Measurements from ENCODE around the gene DSN1. TPM values are rescaled to one million over a fixed set of nuclear protein-coding genes. Genes with fewer than 3 reads are reported as not detected.

The DSN1 gene, protein sequence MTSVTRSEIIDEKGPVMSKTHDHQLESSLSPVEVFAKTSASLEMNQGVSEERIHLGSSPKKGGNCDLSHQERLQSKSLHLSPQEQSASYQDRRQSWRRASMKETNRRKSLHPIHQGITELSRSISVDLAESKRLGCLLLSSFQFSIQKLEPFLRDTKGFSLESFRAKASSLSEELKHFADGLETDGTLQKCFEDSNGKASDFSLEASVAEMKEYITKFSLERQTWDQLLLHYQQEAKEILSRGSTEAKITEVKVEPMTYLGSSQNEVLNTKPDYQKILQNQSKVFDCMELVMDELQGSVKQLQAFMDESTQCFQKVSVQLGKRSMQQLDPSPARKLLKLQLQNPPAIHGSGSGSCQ
- 12.1 TPM for total RNA-seq
- polyA plus RNA-seq (ENCODE audit: insufficient read depth in 1 of 8, insufficient read length in 8 of 8, low replicate concordance in 1 of 8) = 10 to 100 TPM in 7 of 8 donors, 1 to 10 TPM in 1; 7.6 to 14.5 (median 10.6) TPM
- long read RNA-seq, donor 1, partial matches to known transcripts = 0 of 2 reads
- long read RNA-seq, donor 1, other reads (novel, unspliced or antisense) = 0 of 2 reads
- long read RNA-seq, donor 2, partial matches to known transcripts = 0 of 1 reads
- long read RNA-seq, donor 2, other reads (novel, unspliced or antisense) = 0 of 1 reads
- long read RNA-seq, donor 3, partial matches to known transcripts = 0 of 2 reads
- long read RNA-seq, donor 3, other reads (novel, unspliced or antisense) = 0 of 2 reads
- long read RNA-seq, donor 4, partial matches to known transcripts = 0 of 2 reads
- long read RNA-seq, donor 4, other reads (novel, unspliced or antisense) = 0 of 2 reads
- long read RNA-seq, donor 5, partial matches to known transcripts = 0 of 11 reads
- long read RNA-seq, donor 5, other reads (novel, unspliced or antisense) = 0 of 11 reads
- long read RNA-seq, donor 6, partial matches to known transcripts = 0 of 4 reads
- long read RNA-seq, donor 6, other reads (novel, unspliced or antisense) = 0 of 4 reads
- long read RNA-seq, donor 7, partial matches to known transcripts = 0 of 4 reads
- long read RNA-seq, donor 7, other reads (novel, unspliced or antisense) = 0 of 4 reads
- long read RNA-seq, donor 8, partial matches to known transcripts = 0 of 1 reads
- long read RNA-seq, donor 8, other reads (novel, unspliced or antisense) = 0 of 1 reads
- long read RNA-seq, donor 9, partial matches to known transcripts = 0 of 2 reads
- long read RNA-seq, donor 9, other reads (novel, unspliced or antisense) = 0 of 2 reads
- long read RNA-seq, donor 10, partial matches to known transcripts = 13 of 16 reads
- long read RNA-seq, donor 10, other reads (novel, unspliced or antisense) = 0 of 16 reads
- long read RNA-seq, donor 11, partial matches to known transcripts = 8 of 10 reads
- long read RNA-seq, donor 11, other reads (novel, unspliced or antisense) = 0 of 10 reads

DNA sequence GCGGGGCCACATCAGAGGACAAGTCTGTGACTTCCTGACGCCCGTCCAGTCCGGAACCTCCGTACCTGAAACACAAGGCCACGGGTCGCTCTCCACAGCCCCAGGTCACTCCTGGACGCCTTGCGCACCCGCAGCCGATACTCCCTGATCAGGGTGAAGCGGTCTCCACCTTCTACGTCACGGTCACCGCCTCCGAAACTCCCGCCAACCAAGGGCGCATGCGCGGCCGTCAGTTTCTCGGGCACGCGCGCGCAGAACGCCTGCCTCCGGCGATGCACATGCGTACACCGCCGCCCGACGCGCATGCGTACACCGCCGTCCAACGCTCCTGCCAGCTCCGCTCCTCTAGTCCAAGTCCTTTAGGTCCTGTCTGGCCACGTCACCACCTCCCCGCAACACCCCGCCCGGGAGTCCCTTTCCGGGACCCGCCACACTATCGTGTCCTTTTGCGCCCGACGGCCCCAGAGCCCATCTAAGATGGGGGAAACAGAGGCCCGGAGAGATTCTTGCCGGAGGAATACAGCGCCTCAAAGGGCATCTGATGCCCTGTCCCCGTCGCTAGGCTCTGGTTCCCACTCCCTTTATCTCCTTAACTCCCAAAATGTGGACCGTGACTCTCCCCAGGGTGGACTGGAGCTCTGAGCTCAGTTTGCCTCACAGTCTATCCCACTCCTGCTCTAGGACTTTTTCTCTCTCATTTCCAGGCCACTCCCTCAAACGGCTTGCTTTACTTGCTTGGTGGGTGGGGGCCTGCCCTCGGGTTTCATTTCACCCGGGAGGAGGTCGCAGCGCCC lies at the start of gene DSN1:
TSS of gene DSN1 (minus strand) at position 167 of the 794 bp plus-strand sequence. CDS start 2,305 bp downstream, outside the sequence.
- WGBS (ENCODE audit: insufficient coverage) = 0% methylated on average over 49 of the region's 61 CpGs
- H3K36me3 ChIP-seq (ENCODE audit: control insufficient read depth, insufficient read depth, low read length) = peaks cover 13% of the 10 kb centered on the region
- no peaks in the 10 kb centered on the region for H3K27me3 ChIP-seq (ENCODE audit: control insufficient read depth, insufficient read depth, low read length)
- DNase-seq = peak; percentile 98
- H3K9me3 ChIP-seq (replicated peaks; ENCODE audit: control insufficient read depth, low read depth, low read length) = no peaks in the 10 kb centered on the region
- H3K4me3 ChIP-seq (ENCODE audit: low read length) = peak within 1 kb of the TSS; percentile 79
- H3K27ac ChIP-seq (ENCODE audit: low read length) = peak within 1 kb of the TSS; percentile 99
- H3K4me1 ChIP-seq (ENCODE audit: control insufficient read depth, insufficient read depth, low read length) = peaks cover 50% of the 10 kb centered on the region

DNA sequence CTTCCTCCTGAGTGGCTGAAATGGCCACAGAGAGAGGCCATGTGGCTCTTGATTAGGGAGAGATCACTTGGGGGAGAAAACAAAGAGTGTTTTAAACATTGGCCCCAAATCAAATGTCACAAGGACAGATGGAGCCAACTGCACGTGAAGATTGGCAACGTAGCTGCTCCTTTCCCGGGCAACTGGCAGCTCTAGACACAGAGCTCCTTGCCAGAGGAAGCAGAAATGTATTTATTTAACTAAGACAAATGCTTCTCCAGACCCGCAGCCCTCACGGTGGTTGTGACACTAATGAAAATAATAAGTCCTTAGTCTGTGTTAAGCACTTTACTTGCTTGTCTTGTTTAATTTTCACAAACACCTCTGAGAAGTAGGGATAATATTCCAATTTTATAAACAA lies 49.6 kb upstream of the DSN1 start:
- DNase-seq = peak; percentile 60
- peak overlapping the region; percentile 65 for H3K27ac ChIP-seq (ENCODE audit: low read length)
- H3K4me1 ChIP-seq (ENCODE audit: control insufficient read depth, insufficient read depth, low read length) = peaks cover 25% of the 10 kb centered on the region
- no peaks in the 10 kb centered on the region for H3K27me3 ChIP-seq (ENCODE audit: control insufficient read depth, insufficient read depth, low read length)
- no peaks in the 10 kb centered on the region for H3K9me3 ChIP-seq (replicated peaks; ENCODE audit: control insufficient read depth, low read depth, low read length)
- 74% methylated on average over 3 of the region's 5 CpGs for WGBS (ENCODE audit: insufficient coverage)
- H3K36me3 ChIP-seq (ENCODE audit: control insufficient read depth, insufficient read depth, low read length) = peaks cover 54% of the 10 kb centered on the region
- no peak overlapping the region for H3K4me3 ChIP-seq (ENCODE audit: low read length)

DNA sequence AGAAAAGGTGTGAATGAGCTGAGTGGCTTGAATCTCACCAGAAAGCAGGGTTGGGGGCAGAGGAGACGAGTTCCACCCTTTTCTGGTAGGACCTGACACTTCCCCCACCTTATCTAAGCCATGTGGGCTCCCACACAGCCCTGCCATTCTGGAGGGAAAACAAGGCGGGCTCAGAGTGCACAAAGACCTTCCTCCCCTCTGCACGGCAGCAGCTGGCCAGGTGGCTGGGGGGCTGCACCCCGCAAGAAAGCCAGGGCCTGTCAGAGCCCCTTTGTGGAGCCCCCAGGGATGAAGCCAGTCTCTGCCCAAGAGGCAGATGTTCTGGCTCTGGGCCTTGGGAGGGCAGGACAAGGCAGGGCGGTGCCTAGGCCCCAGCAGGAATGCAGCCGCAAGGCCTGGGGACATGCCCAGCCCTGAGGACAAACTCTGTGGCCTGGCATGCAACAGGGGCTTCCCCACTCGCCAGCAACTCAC lies 48.4 kb upstream of the DSN1 start:
- Histone ChIP-seq H3K27ac (ENCODE audit: low read length) (peak overlapping the region; percentile 59), H3K27me3 (ENCODE audit: control insufficient read depth, insufficient read depth, low read length) (no peaks in the 10 kb centered on the region), H3K9me3 (replicated peaks; ENCODE audit: control insufficient read depth, low read depth, low read length) (no peaks in the 10 kb centered on the region), H3K4me3 (ENCODE audit: low read length) (no peak overlapping the region), H3K36me3 (ENCODE audit: control insufficient read depth, insufficient read depth, low read length) (peaks cover 56% of the 10 kb centered on the region), H3K4me1 (ENCODE audit: control insufficient read depth, insufficient read depth, low read length) (peaks cover 25% of the 10 kb centered on the region)
- DNase-seq = peak; percentile 55
- WGBS (ENCODE audit: insufficient coverage) = 81% methylated on average over 4 of the region's 7 CpGs

DNA sequence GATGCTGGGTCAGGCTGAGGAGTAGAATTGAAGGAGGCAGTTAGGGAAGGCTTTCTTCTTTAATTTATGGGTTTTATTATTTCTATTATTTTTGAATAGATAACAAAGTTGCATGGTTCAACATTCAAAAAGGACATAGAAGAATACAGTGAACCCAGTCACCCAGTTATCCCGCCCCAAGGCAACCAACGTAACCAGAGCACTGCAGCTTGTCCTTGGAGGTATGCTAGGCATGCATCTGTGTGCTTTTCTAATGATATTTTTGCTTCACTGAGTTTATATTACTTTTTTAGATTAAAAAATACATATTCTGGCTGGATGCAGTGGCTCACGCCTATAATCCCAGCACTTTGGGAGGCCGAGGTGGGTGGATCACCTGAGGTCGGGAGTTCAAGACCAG lies 47.4 kb upstream of the DSN1 start:
- Histone ChIP-seq H3K27me3 (ENCODE audit: control insufficient read depth, insufficient read depth, low read length) (no peaks in the 10 kb centered on the region), H3K4me1 (ENCODE audit: control insufficient read depth, insufficient read depth, low read length) (peaks cover 25% of the 10 kb centered on the region), H3K27ac (ENCODE audit: low read length) (no peak overlapping the region), H3K36me3 (ENCODE audit: control insufficient read depth, insufficient read depth, low read length) (peaks cover 61% of the 10 kb centered on the region), H3K4me3 (ENCODE audit: low read length) (no peak overlapping the region), H3K9me3 (replicated peaks; ENCODE audit: control insufficient read depth, low read depth, low read length) (no peaks in the 10 kb centered on the region)
- WGBS (ENCODE audit: insufficient coverage) = no CpG with 5 or more reads among the region's 5 CpGs
- no peak for DNase-seq

DNA sequence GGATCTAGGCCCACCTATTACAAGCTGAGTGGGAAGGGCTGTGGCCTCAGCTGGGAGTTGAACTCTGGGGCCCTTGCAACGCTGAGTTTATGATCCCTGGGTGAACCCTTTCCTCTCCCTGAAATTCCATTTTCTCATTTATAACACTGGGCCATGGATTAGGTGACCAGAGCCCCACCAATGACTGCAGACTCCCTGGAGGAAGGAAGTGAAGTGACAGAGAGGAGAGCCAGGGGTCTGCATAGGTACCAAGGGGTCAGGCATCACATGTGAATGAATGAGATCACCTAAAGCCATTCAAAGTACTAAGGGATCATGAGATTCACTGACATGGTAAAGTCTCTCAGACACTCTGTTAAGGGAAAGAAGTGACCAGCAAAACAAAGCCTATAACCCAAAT lies 46.5 kb upstream of the DSN1 start:
- peaks cover 22% of the 10 kb centered on the region for H3K4me1 ChIP-seq (ENCODE audit: control insufficient read depth, insufficient read depth, low read length)

DNA sequence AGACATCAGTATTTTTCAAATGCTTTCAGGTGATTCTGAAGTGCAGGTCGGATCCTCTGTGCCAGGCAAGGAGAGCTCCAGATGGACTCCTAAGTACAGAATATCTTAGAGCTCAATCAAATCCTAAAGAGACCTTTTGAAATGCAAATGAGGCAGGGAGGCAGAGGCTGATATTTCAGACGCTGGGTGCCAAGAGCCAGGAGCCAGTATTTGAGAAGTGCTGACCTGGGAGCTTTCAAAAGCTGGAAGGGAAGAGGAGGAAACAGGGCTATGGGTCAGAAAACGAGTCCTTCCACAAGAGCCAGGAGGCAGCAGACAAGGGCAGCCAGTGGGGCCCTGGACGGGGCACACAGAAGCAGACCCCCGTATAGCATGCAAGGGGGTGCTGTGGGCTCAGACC lies 46.1 kb upstream of the DSN1 start:
- Histone ChIP-seq H3K27ac (ENCODE audit: low read length) (no peak overlapping the region), H3K9me3 (replicated peaks; ENCODE audit: control insufficient read depth, low read depth, low read length) (no peaks in the 10 kb centered on the region), H3K4me3 (ENCODE audit: low read length) (no peak overlapping the region), H3K4me1 (ENCODE audit: control insufficient read depth, insufficient read depth, low read length) (peaks cover 22% of the 10 kb centered on the region), H3K36me3 (ENCODE audit: control insufficient read depth, insufficient read depth, low read length) (peaks cover 65% of the 10 kb centered on the region), H3K27me3 (ENCODE audit: control insufficient read depth, insufficient read depth, low read length) (no peaks in the 10 kb centered on the region)
- WGBS (ENCODE audit: insufficient coverage) = 31% methylated on average over 5 of the region's 5 CpGs
- no peak for DNase-seq

More for the DNA sequence above, 46.5 kb upstream of the DSN1 start:
- H3K36me3 ChIP-seq (ENCODE audit: control insufficient read depth, insufficient read depth, low read length) = peaks cover 62% of the 10 kb centered on the region
- H3K4me3 ChIP-seq (ENCODE audit: low read length) = no peak overlapping the region
- no peaks in the 10 kb centered on the region for H3K9me3 ChIP-seq (replicated peaks; ENCODE audit: control insufficient read depth, low read depth, low read length)
- WGBS (ENCODE audit: insufficient coverage) = no CpG with 5 or more reads among the region's 1 CpG
- no peaks in the 10 kb centered on the region for H3K27me3 ChIP-seq (ENCODE audit: control insufficient read depth, insufficient read depth, low read length)
- no peak for DNase-seq
- no peak overlapping the region for H3K27ac ChIP-seq (ENCODE audit: low read length)

DNA sequence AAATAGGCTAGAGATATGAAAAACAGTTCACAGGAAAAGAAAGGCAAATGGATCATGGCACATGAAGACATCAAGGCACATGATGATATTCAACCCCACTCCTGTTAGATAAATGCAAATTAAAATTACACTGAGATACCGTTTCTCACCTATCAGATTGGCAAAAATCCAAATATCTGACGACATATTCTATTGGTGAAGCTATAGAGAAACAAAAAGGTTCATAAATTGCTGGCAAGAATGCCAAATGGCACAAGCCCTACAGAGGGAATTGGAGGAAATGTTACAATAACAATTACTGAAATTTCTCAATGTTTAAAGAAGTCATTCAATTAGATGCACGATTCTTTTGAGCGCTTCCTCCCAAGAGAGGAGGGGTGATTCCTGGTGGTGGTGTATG lies 45.3 kb upstream of the DSN1 start:
- no peak for DNase-seq
- no peak overlapping the region for H3K4me3 ChIP-seq (ENCODE audit: low read length)
- WGBS (ENCODE audit: insufficient coverage) = no CpG with 5 or more reads among the region's 4 CpGs
- H3K9me3 ChIP-seq (replicated peaks; ENCODE audit: control insufficient read depth, low read depth, low read length) = no peaks in the 10 kb centered on the region
- H3K27ac ChIP-seq (ENCODE audit: low read length) = no peak overlapping the region
- H3K27me3 ChIP-seq (ENCODE audit: control insufficient read depth, insufficient read depth, low read length) = no peaks in the 10 kb centered on the region
- peaks cover 21% of the 10 kb centered on the region for H3K4me1 ChIP-seq (ENCODE audit: control insufficient read depth, insufficient read depth, low read length)
- H3K36me3 ChIP-seq (ENCODE audit: control insufficient read depth, insufficient read depth, low read length) = peaks cover 61% of the 10 kb centered on the region

DNA sequence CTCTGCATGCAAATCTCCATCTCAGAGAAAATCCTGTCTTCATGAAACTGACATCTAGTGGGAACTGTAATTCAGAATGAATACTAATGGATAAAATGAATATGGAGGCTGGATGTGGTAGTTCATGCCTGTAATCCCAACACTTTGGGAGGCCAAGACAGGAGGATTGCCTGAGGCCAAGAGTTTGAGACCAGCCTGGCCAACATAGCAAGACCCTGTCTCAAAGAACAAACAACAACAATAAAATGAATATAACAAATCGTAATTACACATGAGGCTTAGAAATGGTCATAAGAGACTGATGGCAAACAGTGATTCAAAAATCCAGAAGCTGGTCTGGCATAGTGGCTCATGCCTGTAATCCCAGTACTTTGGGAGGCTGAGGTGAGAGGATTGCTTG lies 44.6 kb upstream of the DSN1 start:
- Histone ChIP-seq H3K27ac (ENCODE audit: low read length) (no peak overlapping the region), H3K4me3 (ENCODE audit: low read length) (no peak overlapping the region), H3K9me3 (replicated peaks; ENCODE audit: control insufficient read depth, low read depth, low read length) (no peaks in the 10 kb centered on the region), H3K27me3 (ENCODE audit: control insufficient read depth, insufficient read depth, low read length) (no peaks in the 10 kb centered on the region), H3K4me1 (ENCODE audit: control insufficient read depth, insufficient read depth, low read length) (peaks cover 15% of the 10 kb centered on the region), H3K36me3 (ENCODE audit: control insufficient read depth, insufficient read depth, low read length) (peaks cover 56% of the 10 kb centered on the region)
- no peak for DNase-seq
- WGBS (ENCODE audit: insufficient coverage) = no CpG with 5 or more reads among the region's 1 CpG

DNA sequence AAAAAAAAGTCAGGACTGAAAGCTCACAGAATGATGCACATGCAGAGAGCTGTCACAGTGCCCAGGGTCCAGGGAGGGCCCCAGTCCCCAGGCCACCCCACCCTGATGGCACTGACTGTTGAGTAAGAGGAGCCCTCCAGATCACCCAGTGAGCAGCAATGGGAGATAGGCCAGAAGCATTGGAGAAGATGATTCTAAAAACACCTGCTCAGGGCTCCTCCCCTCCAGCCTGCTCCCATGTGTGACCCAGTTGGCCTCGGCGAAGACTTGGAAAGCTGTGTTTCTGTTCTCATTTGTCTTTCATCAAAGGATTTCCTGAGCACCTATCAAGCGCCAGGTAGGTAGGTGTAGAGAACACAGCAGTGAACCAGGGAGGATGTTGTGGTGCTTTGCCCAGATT lies 43.9 kb upstream of the DSN1 start:
- Histone ChIP-seq H3K27ac (ENCODE audit: low read length) (no peak overlapping the region), H3K27me3 (ENCODE audit: control insufficient read depth, insufficient read depth, low read length) (no peaks in the 10 kb centered on the region), H3K36me3 (ENCODE audit: control insufficient read depth, insufficient read depth, low read length) (peaks cover 59% of the 10 kb centered on the region), H3K4me3 (ENCODE audit: low read length) (no peak overlapping the region), H3K9me3 (replicated peaks; ENCODE audit: control insufficient read depth, low read depth, low read length) (no peaks in the 10 kb centered on the region), H3K4me1 (ENCODE audit: control insufficient read depth, insufficient read depth, low read length) (peaks cover 8% of the 10 kb centered on the region)
- no peak for DNase-seq
- 100% methylated on average over 1 of the region's 3 CpGs for WGBS (ENCODE audit: insufficient coverage)

Data from muscle of leg (tissue), 16 donors.